Prostate gland (tissue), 2 donors: ENCODE measurements around the gene SNTA1. TPM values are rescaled to one million over a fixed set of nuclear protein-coding genes. Genes with fewer than 3 reads are reported as not detected.
"Not testable (repeated sequence)": the region's sequence is repeated elsewhere in the genome, so short reads cannot be mapped to it uniquely, and the experiment has no call there.

ENCODE experiments used
- DNase-seq: peaks from one replicate; pipeline ENCODE4 v3.0.0-alpha.2; 2019; ENCODE audit warnings: low spot score
- H3K27ac ChIP-seq, 2 donors: fragments of 200-600 bp; sonication (generic); 2 replicates each; pipeline ENCODE4 v1.5.1; 2017 to 2019
- H3K27me3 ChIP-seq: fragments of 200-600 bp; sonication (generic); replicated peaks from 2 replicates; pipeline ENCODE4 v1.5.1; 2019; ENCODE audit not compliant: insufficient read depth
- H3K36me3 ChIP-seq, 2 donors: fragments of 200-600 bp; sonication (generic); 1 replicate in 1 of 2; 2 replicates in 1 of 2; pipeline versions ENCODE4 v1.5.1 to v1.8.1; 2017 to 2019
- H3K4me1 ChIP-seq: fragments of 200-600 bp; sonication (generic); replicated peaks from 2 replicates; pipeline ENCODE4 v1.5.1; 2019
- H3K4me3 ChIP-seq, 2 donors: fragments of 200-600 bp; sonication (generic); 2 replicates each; pipeline ENCODE4 v1.5.1; 2017 to 2019
- H3K9me3 ChIP-seq: fragments of 200-600 bp; sonication (generic); 2 replicates; pipeline ENCODE4 v1.5.1; 2017
- CTCF ChIP-seq, 4 experiments: fragments of 200-600 bp in 2 of 4; fragments of 450-650 bp in 2 of 4; sonication (generic) in 2 of 4; IDR thresholded peaks; 1 replicate in 3 of 4; 2 replicates in 1 of 4; pipeline ENCODE4 v1.5.1; 2016 to 2019; ENCODE audit warnings: antibody characterized with exemption in 4 of 4, mild to moderate bottlenecking in 2 of 4, moderate library complexity in 2 of 4
- POLR2A ChIP-seq: fragments of 450-650 bp; IDR thresholded peaks from one replicate; pipeline ENCODE4 v1.6.1; 2016; ENCODE audit warnings: antibody characterized with exemption, mild to moderate bottlenecking
- POLR2AphosphoS5 ChIP-seq: sonication (generic); formaldehyde crosslinking; IDR thresholded peaks from one replicate; pipeline ENCODE4 v1.6.1; 2017; ENCODE audit warnings: antibody characterized with exemption
- WGBS: methylation state at CpG from one replicate; pipeline ENCODE4 v1.1.5; 2018; 5-methylcytosine and 5-hydroxymethylcytosine counted together
- intact Hi-C: fragments of 100-400 bp; cut with DNase I; formaldehyde crosslinking; loops from one replicate; pipeline ENCODE4 v1.14.2; 2022
- total RNA-seq, 2 donors: library from RNA; depleted of rRNA; stranded (reverse); fragments of >200 nt; gene quantifications; one replicate each; pipeline ENCODE4 v1.1.0, GENCODE V29; 2016

Gene SNTA1
- total RNA-seq, 2 donors from 2014 or later = 25.4 to 128 TPM

GRCh38 chr20:33394718-33395117, 48.8 kb downstream of the SNTA1 start:
- Histone ChIP-seq H3K27ac (no peak overlapping the region), H3K4me3 (no peak overlapping the region), H3K27me3 (no peaks in the 10 kb centered on the region), H3K4me1 (peaks cover 3% of the 10 kb centered on the region), H3K36me3 (peaks cover 0 to 3% of the 10 kb centered on the region in 2 donors), H3K9me3 (no peaks in the 10 kb centered on the region)
- intact Hi-C loops = no loop called here
- TF ChIP-seq CTCF (IDR thresholded peaks at IDR 0.05) (no peak), POLR2A (no peak), POLR2AphosphoS5 (no peak)
- 76% methylated on average over 4 of the region's 4 CpGs for WGBS
- DNase-seq = no peak

GRCh38 chr20:33393609-33394008, 50.0 kb downstream of the SNTA1 start:
- H3K4me3 ChIP-seq = no peak overlapping the region
- H3K9me3 ChIP-seq = no peaks in the 10 kb centered on the region
- no peak overlapping the region for H3K27ac ChIP-seq
- WGBS = 87% methylated on average over 4 of the region's 4 CpGs
- TF ChIP-seq POLR2AphosphoS5 = no peak
- no peak for TF ChIP-seq POLR2A
- no peak for TF ChIP-seq CTCF (IDR thresholded peaks at IDR 0.05)
- intact Hi-C loops = no loop called here
- H3K36me3 ChIP-seq = peaks cover 0 to 3% of the 10 kb centered on the region in 2 donors
- DNase-seq = no peak
- no peaks in the 10 kb centered on the region for H3K27me3 ChIP-seq
- H3K4me1 ChIP-seq = peaks cover 3% of the 10 kb centered on the region

- Histone ChIP-seq H3K27ac (no peak overlapping the region), H3K4me1 (peaks cover 2% of the 10 kb centered on the region), H3K27me3 (no peaks in the 10 kb centered on the region), H3K36me3 (peaks cover 0 to 3% of the 10 kb centered on the region in 2 donors), H3K9me3 (no peaks in the 10 kb centered on the region), H3K4me3 (no peak overlapping the region)
- DNase-seq = no peak
- no peak for TF ChIP-seq POLR2AphosphoS5
- TF ChIP-seq CTCF (IDR thresholded peaks at IDR 0.05) = no peak
- TF ChIP-seq POLR2A = no peak
- intact Hi-C loops = no loop called here
- 78% methylated on average over 9 of the region's 9 CpGs for WGBS
These were observed 51.7 kb downstream of the SNTA1 start for GRCh38 chr20:33391722-33392415.

- H3K36me3 ChIP-seq, H3K27me3 ChIP-seq, DNase-seq, H3K4me1 ChIP-seq, H3K27ac ChIP-seq, H3K9me3 ChIP-seq, intact Hi-C loops, H3K4me3 ChIP-seq: not testable (repeated sequence)
- WGBS = 96% methylated on average over 29 of the region's 36 CpGs
These were observed 54.2 kb downstream of the SNTA1 start for GRCh38 chr20:33389326-33389725.

- intact Hi-C loops = no loop called here
- Histone ChIP-seq H3K27ac (no peak overlapping the region), H3K9me3 (no peaks in the 10 kb centered on the region), H3K4me1 (no peaks in the 10 kb centered on the region), H3K36me3 (peaks cover 0 to 4% of the 10 kb centered on the region in 2 donors), H3K27me3 (no peaks in the 10 kb centered on the region), H3K4me3 (no peak overlapping the region)
- no peak for DNase-seq
- TF ChIP-seq POLR2A (no peak), CTCF (IDR thresholded peaks at IDR 0.05) (no peak), POLR2AphosphoS5 (no peak)
- 87% methylated on average over 3 of the region's 3 CpGs for WGBS
These were observed 55.3 kb downstream of the SNTA1 start for GRCh38 chr20:33388268-33388667.
